T-helper 9 cell (primary cell): ENCODE measurements around the gene TRAPPC6A.
A peak's percentile ranks its signal among the peaks of the same experiment; 100 is the strongest.
"Not testable (repeated sequence)": the region's sequence is repeated elsewhere in the genome, so short reads cannot be mapped to it uniquely, and the experiment has no call there.

Experiments
- DNase-seq: peaks from one replicate; pipeline ENCODE4 v3.0.0-alpha.2; 2020

TRAPPC6A gene

GRCh38 chr19:45125975-45126493, 52.0 kb downstream of the TRAPPC6A start:
- DNase-seq = peak; percentile 48

- no peak for DNase-seq
These were observed 52.7 kb downstream of the TRAPPC6A start for GRCh38 chr19:45125360-45125759.

GRCh38 chr19:45124021-45124420, 54.0 kb downstream of the TRAPPC6A start:
- DNase-seq = no peak

- no peak for DNase-seq
These were observed 54.6 kb downstream of the TRAPPC6A start for GRCh38 chr19:45123440-45123850.

GRCh38 chr19:45122832-45123231, 55.2 kb downstream of the TRAPPC6A start:
- no peak for DNase-seq

- DNase-seq = no peak
These were observed 56.2 kb downstream of the TRAPPC6A start for GRCh38 chr19:45121827-45122345.

- DNase-seq = no peak
These were observed 58.5 kb downstream of the TRAPPC6A start for GRCh38 chr19:45119582-45119981.

- DNase-seq = not testable (repeated sequence)
These were observed 59.3 kb downstream of the TRAPPC6A start for GRCh38 chr19:45118591-45119355.

GRCh38 chr19:45118106-45118505, 59.9 kb downstream of the TRAPPC6A start:
- no peak for DNase-seq

GRCh38 chr19:45117671-45118070, 60.4 kb downstream of the TRAPPC6A start:
- DNase-seq = no peak

- DNase-seq = no peak
These were observed 60.9 kb downstream of the TRAPPC6A start for GRCh38 chr19:45117167-45117594.

GRCh38 chr19:45115809-45116615, 62.0 kb downstream of the TRAPPC6A start:
- no peak for DNase-seq

GRCh38 chr19:45114116-45114515, 63.9 kb downstream of the TRAPPC6A start:
- DNase-seq = no peak

- no peak for DNase-seq
These were observed 64.4 kb downstream of the TRAPPC6A start for GRCh38 chr19:45113628-45114027.
